HepG2 (cell line): ENCODE data around the gene USP10. TPM values are rescaled to one million over a fixed set of nuclear protein-coding genes. Genes with fewer than 3 reads are reported as not detected.
A peak's percentile ranks its signal among the peaks of the same experiment; 100 is the strongest.

Experiments
- BCL6 ChIP-seq: IDR thresholded peaks from 2 replicates; pipeline ENCODE4 v1.6.1; 2016; ENCODE audit warnings: missing genetic modification reagents, missing compliant biosample characterization
- CBX5 ChIP-seq: sonication (generic); formaldehyde crosslinking; IDR thresholded peaks from 2 replicates; pipeline ENCODE4 v1.4.0; 2020; ENCODE audit warnings: missing genetic modification reagents, borderline replicate concordance
- FOXJ3 ChIP-seq: sonication (generic); formaldehyde crosslinking; IDR thresholded peaks from 2 replicates; pipeline ENCODE4 v1.4.0; 2020; ENCODE audit warnings: missing genetic modification reagents, mild to moderate bottlenecking, borderline replicate concordance
- HMG20A ChIP-seq: IDR thresholded peaks from 2 replicates; pipeline ENCODE4 v1.6.1; 2016; ENCODE audit warnings: borderline replicate concordance
- HMG20B ChIP-seq: conservative IDR thresholded peaks from 2 replicates; pipeline ENCODE4 v1.6.1; 2016; ENCODE audit warnings: missing genetic modification reagents, missing compliant biosample characterization
- KLF11 ChIP-seq: IDR thresholded peaks from 2 replicates; pipeline ENCODE4 v1.6.1; 2016; ENCODE audit warnings: missing compliant biosample characterization
- KLF9 ChIP-seq: IDR thresholded peaks from 2 replicates; pipeline ENCODE4 v1.6.1; 2016; ENCODE audit warnings: low read depth
- PHB2 ChIP-seq: fragments of 450-650 bp; IDR thresholded peaks from 2 replicates; pipeline ENCODE4 v1.6.1; 2018; ENCODE audit not compliant: partially characterized antibody
- RAD21 ChIP-seq: fragments of 450-650 bp; formaldehyde crosslinking; IDR thresholded peaks from 2 replicates; pipeline ENCODE4 v1.5.0; 2020; ENCODE audit warnings: mild to moderate bottlenecking
- SCMH1 ChIP-seq: sonication (generic); formaldehyde crosslinking; IDR thresholded peaks from 2 replicates; pipeline ENCODE4 v1.9.0; 2021; ENCODE audit warnings: missing genetic modification reagents, mild to moderate bottlenecking, borderline replicate concordance
- SMAD9 ChIP-seq: sonication (generic); formaldehyde crosslinking; IDR thresholded peaks from 2 replicates; pipeline ENCODE4 v1.5.1; 2020; ENCODE audit warnings: mild to moderate bottlenecking, missing genetic modification reagents
- ZNF264 ChIP-seq: sonication (generic); formaldehyde crosslinking; IDR thresholded peaks from 2 replicates; pipeline ENCODE4 v1.4.0; 2020; ENCODE audit warnings: missing genetic modification reagents
- ZNF275 ChIP-seq: sonication (generic); formaldehyde crosslinking; IDR thresholded peaks from 2 replicates; pipeline ENCODE4 v1.8.0; 2022; ENCODE audit warnings: missing genetic modification reagents, mild to moderate bottlenecking, inconsistent platforms, borderline replicate concordance
- ZNF512B ChIP-seq: sonication (generic); formaldehyde crosslinking; IDR thresholded peaks from 2 replicates; pipeline ENCODE4 v1.5.1; 2020; ENCODE audit warnings: missing genetic modification reagents, mild to moderate bottlenecking, borderline replicate concordance
- ZNF556 ChIP-seq: sonication (generic); formaldehyde crosslinking; IDR thresholded peaks from 2 replicates; pipeline ENCODE4 v1.4.0; 2020; ENCODE audit warnings: mild to moderate bottlenecking, missing genetic modification reagents, borderline replicate concordance
- ZNF577 ChIP-seq: sonication (generic); formaldehyde crosslinking; IDR thresholded peaks from 2 replicates; pipeline ENCODE4 v1.4.0; 2020; ENCODE audit warnings: mild to moderate bottlenecking, low read depth, missing genetic modification reagents, borderline replicate concordance
- polyA plus RNA-seq, 8 experiments: library from polyadenylated mRNA; depleted of rRNA in 3 of 8; stranded (reverse) in 7 of 8; unstranded in 1 of 8; fragments of >200 nt; fragmentation: Illumina TruSeq in 4 of 8; extraction: Trizol in 4 of 8; gene quantifications; 2 replicates each; pipeline versions ENCODE4 v1.2.1 to v1.2.3, GENCODE V29; 2011 to 2016; ENCODE audit warnings: low read depth in 4 of 8, missing spikeins in 1 of 8, mixed read lengths in 1 of 8; ENCODE audit not compliant: insufficient read depth in 1 of 8
- total RNA-seq, 5 experiments: library from RNA; depleted of rRNA; stranded (reverse); fragments of >200 nt; fragmentation: Illumina TruSeq; extraction: Trizol; gene quantifications; 2 replicates each; pipeline ENCODE4 v1.2.3, GENCODE V29; 2016; ENCODE audit warnings: low read depth in 1 of 5
- TF ChIP-seq, protein P1 (sequence below): sonication (generic); formaldehyde crosslinking; IDR thresholded peaks from 2 replicates; pipeline ENCODE4 v1.4.0; 2020; ENCODE audit warnings: missing genetic modification reagents
- TF ChIP-seq, protein P2 (sequence below): sonication (generic); formaldehyde crosslinking; IDR thresholded peaks from 2 replicates; pipeline ENCODE4 v1.4.0; 2020; ENCODE audit warnings: missing genetic modification reagents
- TF ChIP-seq, protein P3 (sequence below): sonication (generic); formaldehyde crosslinking; IDR thresholded peaks from 2 replicates; pipeline ENCODE4 v1.4.0; 2020; ENCODE audit warnings: mild to moderate bottlenecking, missing genetic modification reagents

Gene USP10
- total and polyA plus RNA-seq, 2 of the 13 experiments (the other 11 are each of a cell fraction or from before 2014, with no cell fraction given), result 79.1 to 122 TPM

DNA sequence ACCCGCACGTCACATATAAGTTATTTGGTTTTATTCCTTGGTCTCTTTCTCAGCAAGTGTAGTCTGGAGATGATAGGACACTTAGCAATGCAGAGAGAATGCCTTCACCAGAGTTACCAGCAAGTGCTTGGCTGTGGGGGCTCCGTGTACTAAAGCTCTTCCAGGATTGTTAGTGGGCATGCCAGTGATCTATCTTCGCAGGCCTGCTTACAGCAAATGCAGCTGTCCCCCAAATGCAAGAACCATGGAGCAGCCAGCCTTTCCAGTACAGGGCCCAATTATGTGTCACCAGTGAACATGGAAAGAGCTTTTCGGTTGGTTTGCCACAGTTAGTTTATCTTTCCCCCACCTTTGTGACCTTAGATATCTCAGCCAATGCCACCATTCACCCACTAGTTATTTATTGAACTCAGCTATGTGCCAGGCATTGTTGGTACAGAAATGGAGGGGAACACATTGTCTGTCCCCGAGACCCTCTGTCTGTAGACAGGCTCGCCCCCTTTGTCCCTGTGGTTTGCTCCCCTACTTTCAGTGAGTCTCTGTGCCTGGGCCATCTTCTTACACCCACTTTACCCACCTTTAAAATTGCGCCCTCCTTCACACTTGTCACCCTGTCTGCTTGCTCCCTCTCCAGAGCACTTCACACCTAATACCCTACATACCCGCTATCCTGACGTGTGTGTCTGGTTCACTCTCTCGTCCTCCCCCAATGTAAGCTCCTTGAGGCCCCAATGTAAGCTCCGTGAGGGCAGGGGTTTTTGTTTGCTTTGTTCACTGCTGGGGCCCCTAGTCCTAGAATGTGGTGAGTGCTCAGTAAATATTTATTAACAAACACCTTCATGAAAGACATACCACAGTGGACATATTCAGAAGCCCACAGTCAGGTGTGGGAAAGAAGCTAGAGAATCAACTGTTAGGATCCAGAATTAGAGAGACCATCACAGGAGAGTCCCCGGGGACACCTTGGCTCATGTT is 13.3 kb downstream of the USP10 start (continued):
- TF ChIP-seq ZNF275 (CRISPR knock-in tag), result no peak
- no peak for TF ChIP-seq PHB2
- no peak for TF ChIP-seq ZNF512B (CRISPR knock-in tag)
- TF ChIP-seq KLF9 (CRISPR knock-in tag), result no peak
- TF ChIP-seq HMG20A, result no peak
- no peak for TF ChIP-seq ZNF577 (CRISPR knock-in tag)
- TF ChIP-seq SMAD9, result no peak
- TF ChIP-seq ZNF556, result no peak
- 0 out of 2 replicates have a peak, but pooled peaks have one; percentile 28 for TF ChIP-seq CBX5
- peak; percentile 61 for TF ChIP-seq BCL6 (CRISPR knock-in tag)
- TF ChIP-seq, protein P1, sequence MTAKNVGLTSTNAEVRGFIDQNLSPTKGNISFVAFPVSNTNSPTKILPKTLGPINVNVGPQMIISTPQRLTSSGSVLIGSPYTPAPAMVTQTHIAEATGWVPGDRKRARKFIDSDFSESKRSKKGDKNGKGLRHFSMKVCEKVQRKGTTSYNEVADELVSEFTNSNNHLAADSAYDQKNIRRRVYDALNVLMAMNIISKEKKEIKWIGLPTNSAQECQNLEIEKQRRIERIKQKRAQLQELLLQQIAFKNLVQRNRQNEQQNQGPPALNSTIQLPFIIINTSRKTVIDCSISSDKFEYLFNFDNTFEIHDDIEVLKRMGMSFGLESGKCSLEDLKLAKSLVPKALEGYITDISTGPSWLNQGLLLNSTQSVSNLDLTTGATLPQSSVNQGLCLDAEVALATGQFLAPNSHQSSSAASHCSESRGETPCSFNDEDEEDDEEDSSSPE (CRISPR knock-in tag), result no peak
- no peak for TF ChIP-seq FOXJ3 (CRISPR knock-in tag)
- TF ChIP-seq, protein P2, sequence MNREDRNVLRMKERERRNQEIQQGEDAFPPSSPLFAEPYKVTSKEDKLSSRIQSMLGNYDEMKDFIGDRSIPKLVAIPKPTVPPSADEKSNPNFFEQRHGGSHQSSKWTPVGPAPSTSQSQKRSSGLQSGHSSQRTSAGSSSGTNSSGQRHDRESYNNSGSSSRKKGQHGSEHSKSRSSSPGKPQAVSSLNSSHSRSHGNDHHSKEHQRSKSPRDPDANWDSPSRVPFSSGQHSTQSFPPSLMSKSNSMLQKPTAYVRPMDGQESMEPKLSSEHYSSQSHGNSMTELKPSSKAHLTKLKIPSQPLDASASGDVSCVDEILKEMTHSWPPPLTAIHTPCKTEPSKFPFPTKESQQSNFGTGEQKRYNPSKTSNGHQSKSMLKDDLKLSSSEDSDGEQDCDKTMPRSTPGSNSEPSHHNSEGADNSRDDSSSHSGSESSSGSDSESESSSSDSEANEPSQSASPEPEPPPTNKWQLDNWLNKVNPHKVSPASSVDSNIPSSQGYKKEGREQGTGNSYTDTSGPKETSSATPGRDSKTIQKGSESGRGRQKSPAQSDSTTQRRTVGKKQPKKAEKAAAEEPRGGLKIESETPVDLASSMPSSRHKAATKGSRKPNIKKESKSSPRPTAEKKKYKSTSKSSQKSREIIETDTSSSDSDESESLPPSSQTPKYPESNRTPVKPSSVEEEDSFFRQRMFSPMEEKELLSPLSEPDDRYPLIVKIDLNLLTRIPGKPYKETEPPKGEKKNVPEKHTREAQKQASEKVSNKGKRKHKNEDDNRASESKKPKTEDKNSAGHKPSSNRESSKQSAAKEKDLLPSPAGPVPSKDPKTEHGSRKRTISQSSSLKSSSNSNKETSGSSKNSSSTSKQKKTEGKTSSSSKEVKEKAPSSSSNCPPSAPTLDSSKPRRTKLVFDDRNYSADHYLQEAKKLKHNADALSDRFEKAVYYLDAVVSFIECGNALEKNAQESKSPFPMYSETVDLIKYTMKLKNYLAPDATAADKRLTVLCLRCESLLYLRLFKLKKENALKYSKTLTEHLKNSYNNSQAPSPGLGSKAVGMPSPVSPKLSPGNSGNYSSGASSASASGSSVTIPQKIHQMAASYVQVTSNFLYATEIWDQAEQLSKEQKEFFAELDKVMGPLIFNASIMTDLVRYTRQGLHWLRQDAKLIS (CRISPR knock-in tag), result no peak
- no peak for TF ChIP-seq SCMH1 (CRISPR knock-in tag)
- TF ChIP-seq KLF11 (CRISPR knock-in tag), result no peak
- no peak for TF ChIP-seq RAD21 (CRISPR knock-in tag)
- TF ChIP-seq ZNF264 (CRISPR knock-in tag), result peak; percentile 88
- TF ChIP-seq HMG20B (CRISPR knock-in tag), result no peak
- TF ChIP-seq, protein P3, sequence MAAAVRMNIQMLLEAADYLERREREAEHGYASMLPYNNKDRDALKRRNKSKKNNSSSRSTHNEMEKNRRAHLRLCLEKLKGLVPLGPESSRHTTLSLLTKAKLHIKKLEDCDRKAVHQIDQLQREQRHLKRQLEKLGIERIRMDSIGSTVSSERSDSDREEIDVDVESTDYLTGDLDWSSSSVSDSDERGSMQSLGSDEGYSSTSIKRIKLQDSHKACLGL (CRISPR knock-in tag), result no peak
